Mesothelial cell of epicardium (in vitro differentiated cells): ENCODE data around the gene UGT2B17. TPM values are rescaled to one million over a fixed set of nuclear protein-coding genes. Genes with fewer than 3 reads are reported as not detected.
A peak's percentile ranks its signal among the peaks of the same experiment; 100 is the strongest.
"Not testable (repeated sequence)": the region's sequence is repeated elsewhere in the genome, so short reads cannot be mapped to it uniquely, and the experiment has no call there.

Experiments used
- DNase-seq, 2 experiments: peaks; one replicate each; pipeline ENCODE4 v3.0.0; 2021; ENCODE audit warnings: low spot score in 2 of 2; ENCODE audit not compliant: unreplicated experiment in 2 of 2
- H3K27ac Mint-ChIP-seq: 2 replicates; pipeline ENCODE4 v1.8.0; 2021; ENCODE audit warnings: mixed read lengths
- H3K27me3 Mint-ChIP-seq: 2 replicates; pipeline ENCODE4 v1.8.0; 2021; ENCODE audit warnings: low read depth, mixed read lengths
- H3K36me3 Mint-ChIP-seq: 2 replicates; pipeline ENCODE4 v1.8.0; 2021; ENCODE audit warnings: mixed read lengths
- H3K4me1 Mint-ChIP-seq: 2 replicates; pipeline ENCODE4 v1.8.0; 2021; ENCODE audit warnings: mixed read lengths
- H3K4me3 Mint-ChIP-seq: 2 replicates; pipeline ENCODE4 v1.8.0; 2021; ENCODE audit warnings: mild to moderate bottlenecking, moderate library complexity, mixed read lengths
- H3K9me3 Mint-ChIP-seq: 2 replicates; pipeline ENCODE4 v1.8.0; 2021; ENCODE audit warnings: mixed read lengths
- total RNA-seq: library from RNA; stranded (reverse); gene quantifications from 3 replicates; pipeline ENCODE4 v1.2.1, GENCODE V29; 2021
- TF ChIP-seq, protein P1 (sequence below): fragments of 200-600 bp; sonication (generic); IDR thresholded peaks from one replicate; pipeline ENCODE4 v1.5.0; 2021; ENCODE audit warnings: antibody characterized with exemption; ENCODE audit not compliant: unreplicated experiment

UGT2B17 gene
- total RNA-seq, 1 donor from 2014 or later, result not detected

DNA sequence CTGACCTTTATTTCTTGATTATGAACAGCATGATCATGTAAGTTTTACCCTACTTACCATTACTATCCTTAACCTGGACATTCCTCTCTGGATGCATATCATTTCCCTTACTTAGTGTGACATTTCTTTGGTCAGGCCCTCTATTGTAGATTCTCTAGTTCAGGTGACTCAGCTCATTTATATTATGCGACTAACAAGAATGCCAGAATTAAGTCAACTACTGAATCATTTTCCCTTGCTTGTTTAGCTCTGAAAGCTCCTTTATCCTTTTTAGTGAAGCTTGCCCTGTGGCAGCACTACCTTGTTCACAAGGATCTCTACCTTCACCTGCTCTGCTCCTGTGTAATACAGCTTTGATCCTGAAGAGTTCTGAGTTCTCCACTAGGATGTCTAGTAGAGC is 15.1 kb upstream of the UGT2B17 start:
- H3K4me1 Mint-ChIP-seq, result peaks cover 39% of the 10 kb centered on the region
- no peak overlapping the region for H3K4me3 Mint-ChIP-seq
- no peak for DNase-seq
- TF ChIP-seq, protein P1, sequence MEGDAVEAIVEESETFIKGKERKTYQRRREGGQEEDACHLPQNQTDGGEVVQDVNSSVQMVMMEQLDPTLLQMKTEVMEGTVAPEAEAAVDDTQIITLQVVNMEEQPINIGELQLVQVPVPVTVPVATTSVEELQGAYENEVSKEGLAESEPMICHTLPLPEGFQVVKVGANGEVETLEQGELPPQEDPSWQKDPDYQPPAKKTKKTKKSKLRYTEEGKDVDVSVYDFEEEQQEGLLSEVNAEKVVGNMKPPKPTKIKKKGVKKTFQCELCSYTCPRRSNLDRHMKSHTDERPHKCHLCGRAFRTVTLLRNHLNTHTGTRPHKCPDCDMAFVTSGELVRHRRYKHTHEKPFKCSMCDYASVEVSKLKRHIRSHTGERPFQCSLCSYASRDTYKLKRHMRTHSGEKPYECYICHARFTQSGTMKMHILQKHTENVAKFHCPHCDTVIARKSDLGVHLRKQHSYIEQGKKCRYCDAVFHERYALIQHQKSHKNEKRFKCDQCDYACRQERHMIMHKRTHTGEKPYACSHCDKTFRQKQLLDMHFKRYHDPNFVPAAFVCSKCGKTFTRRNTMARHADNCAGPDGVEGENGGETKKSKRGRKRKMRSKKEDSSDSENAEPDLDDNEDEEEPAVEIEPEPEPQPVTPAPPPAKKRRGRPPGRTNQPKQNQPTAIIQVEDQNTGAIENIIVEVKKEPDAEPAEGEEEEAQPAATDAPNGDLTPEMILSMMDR, result no peak
- peaks cover 2% of the 10 kb centered on the region for H3K9me3 Mint-ChIP-seq
- H3K27ac Mint-ChIP-seq, result peak overlapping the region; percentile 17
- no peaks in the 10 kb centered on the region for H3K36me3 Mint-ChIP-seq
- H3K27me3 Mint-ChIP-seq, result no peaks in the 10 kb centered on the region

DNA sequence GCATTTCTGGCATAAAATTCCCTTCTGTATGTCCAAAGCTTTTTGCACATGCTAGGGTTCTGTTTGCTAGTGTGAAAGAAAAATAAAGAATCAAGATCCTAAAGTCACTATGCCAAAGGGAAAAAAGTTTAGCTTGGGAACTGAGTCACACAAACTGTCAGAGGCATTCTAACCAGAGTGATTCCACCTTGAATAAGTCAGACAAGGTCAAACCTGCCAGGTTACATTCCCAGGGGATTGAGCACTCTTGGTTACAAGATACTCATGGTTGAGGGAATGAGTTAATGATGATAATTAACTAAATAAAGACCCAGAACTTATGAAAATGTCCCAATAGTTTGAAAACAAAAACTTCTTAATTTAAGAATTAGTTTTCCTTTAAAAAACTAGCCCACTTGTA is 13.7 kb upstream of the UGT2B17 start:
- H3K9me3 Mint-ChIP-seq, result peaks cover 16% of the 10 kb centered on the region
- no peak overlapping the region for H3K27ac Mint-ChIP-seq
- no peak for DNase-seq
- no peak overlapping the region for H3K4me3 Mint-ChIP-seq
- H3K4me1 Mint-ChIP-seq, result peaks cover 38% of the 10 kb centered on the region
- TF ChIP-seq, protein P1, result no peak
- H3K27me3 Mint-ChIP-seq, result no peaks in the 10 kb centered on the region
- H3K36me3 Mint-ChIP-seq, result no peaks in the 10 kb centered on the region

DNA sequence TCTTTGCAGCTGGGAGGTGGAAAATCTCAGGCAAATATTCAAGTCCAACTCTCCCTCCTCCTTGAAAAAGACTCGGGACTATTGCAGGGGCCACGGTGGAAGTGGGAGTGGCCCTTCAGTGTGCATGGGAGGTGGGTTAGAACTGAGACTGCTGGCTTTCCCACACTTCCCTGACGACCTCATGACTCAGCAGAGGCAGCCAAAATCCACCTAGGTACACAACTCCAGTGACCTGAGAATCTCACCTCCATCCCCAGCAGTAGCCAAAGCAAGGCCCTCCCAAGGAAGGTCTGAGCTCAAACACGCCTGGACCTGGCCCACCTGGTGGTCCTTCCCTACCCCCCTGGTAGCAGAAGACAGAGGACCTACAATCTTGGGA is 6.2 kb upstream of the UGT2B17 start:
- Mint-ChIP-seq H3K9me3 (peaks cover 25% of the 10 kb centered on the region), H3K27me3 (no peaks in the 10 kb centered on the region), H3K27ac (no peak overlapping the region), H3K4me1 (no peaks in the 10 kb centered on the region), H3K36me3 (peaks cover 3% of the 10 kb centered on the region), H3K4me3 (no peak overlapping the region)
- TF ChIP-seq, protein P1, result no peak
- no peak for DNase-seq

DNA sequence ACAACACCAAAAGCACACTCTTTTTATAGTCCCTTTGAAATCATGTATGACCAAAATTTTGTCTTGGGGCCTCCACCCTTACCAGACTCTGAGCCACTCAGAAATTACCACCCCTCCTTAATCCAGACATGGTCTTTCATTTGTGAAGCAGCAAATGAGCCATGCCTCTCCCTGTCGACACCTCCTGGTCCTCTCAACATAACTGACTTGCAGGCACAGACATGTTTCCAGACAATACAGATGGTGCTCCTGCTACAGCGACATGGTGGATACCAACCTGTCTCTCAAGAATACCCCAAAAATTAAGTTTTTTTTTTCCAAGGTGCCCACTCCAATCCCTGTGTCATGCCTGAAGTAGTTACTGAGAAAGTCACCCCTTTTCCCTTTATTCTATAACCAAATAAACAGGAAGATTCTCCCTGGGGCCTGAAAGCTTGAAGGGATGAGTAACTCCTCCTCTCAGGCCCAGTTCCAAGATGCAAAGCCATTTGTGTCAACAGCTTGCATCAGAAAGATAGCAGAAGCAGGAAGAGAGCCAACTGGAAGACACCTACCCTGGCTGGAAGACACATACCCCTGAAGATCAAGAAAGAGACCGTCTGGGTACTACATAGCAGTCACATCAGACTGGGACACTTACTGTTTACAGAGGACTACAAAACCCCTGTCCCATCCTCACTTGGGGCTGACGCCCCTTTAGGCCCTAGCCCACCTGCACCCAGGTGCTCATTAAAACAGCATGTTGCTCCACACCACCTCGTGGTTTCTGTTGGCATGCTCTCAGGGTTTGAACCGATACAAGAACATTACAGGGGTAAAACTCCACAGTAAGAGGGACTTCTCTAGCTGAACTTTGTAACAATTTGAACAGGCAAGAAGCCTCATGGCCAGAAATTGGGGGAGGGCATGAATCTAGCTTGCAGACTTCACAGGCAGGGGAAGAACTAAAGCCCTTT is 5.5 kb upstream of the UGT2B17 start:
- H3K4me3 Mint-ChIP-seq, result no peak overlapping the region
- H3K4me1 Mint-ChIP-seq, result no peaks in the 10 kb centered on the region
- no peak overlapping the region for H3K27ac Mint-ChIP-seq
- TF ChIP-seq, protein P1, result no peak
- H3K27me3 Mint-ChIP-seq, result no peaks in the 10 kb centered on the region
- DNase-seq, result no peak
- H3K9me3 Mint-ChIP-seq, result peaks cover 25% of the 10 kb centered on the region
- H3K36me3 Mint-ChIP-seq, result peaks cover 3% of the 10 kb centered on the region

DNA sequence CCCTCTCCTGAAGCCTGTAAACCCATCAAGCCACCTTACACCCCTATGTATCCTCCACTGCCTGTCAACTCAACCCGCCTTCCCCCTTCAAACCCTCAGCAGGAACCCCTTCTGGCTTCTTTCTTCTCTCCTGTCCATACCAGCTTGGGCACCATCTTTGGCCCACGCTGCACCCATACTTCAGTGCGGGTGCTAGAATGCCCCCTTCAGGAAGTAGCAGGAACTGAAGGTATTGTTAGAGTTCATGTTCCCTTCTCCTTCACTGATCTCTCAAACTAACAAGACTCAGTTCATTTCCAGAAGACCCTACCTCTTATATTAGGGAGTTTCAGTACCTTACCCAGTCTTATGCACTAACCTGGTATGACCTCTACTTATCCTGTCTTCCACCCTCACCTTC is 1.5 kb upstream of the UGT2B17 start:
- Mint-ChIP-seq H3K36me3 (no peaks in the 10 kb centered on the region), H3K27me3 (no peaks in the 10 kb centered on the region), H3K4me3 (no peak overlapping the region), H3K27ac (no peak overlapping the region), H3K4me1 (no peaks in the 10 kb centered on the region), H3K9me3 (no peaks in the 10 kb centered on the region)
- TF ChIP-seq, protein P1, result no peak
- DNase-seq, result no peak

DNA sequence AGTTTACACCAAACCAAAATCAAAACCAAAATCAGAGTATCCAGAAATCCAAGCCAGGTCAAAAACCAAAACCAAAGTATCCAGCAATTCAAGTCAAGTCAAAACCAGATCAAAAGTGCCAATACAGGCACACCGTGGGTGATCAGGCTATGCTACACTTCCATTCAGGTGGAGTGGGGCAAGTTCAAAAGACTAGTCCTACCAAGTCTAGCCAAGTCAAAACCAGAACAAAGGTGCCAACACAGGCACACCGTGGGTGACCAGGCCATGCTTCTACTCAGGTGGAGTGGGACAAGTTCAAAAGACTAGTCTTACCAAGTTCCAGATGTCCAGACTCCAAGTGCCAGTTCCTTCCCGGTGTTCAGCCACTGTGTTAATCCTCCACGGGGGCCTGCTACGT is 486 bp downstream of the UGT2B17 start:
- H3K36me3 Mint-ChIP-seq, H3K4me1 Mint-ChIP-seq, H3K9me3 Mint-ChIP-seq, H3K4me3 Mint-ChIP-seq, H3K27me3 Mint-ChIP-seq, DNase-seq: not testable (repeated sequence)
- H3K27ac Mint-ChIP-seq, result peak overlapping the region; percentile 30
